Sigmoid colon (tissue), 4 donors: ENCODE data around the gene SEC61G.

Source experiments
- CTCF ChIP-seq, 4 experiments: fragments of 450-650 bp in 3 of 4; fragments of 200-600 bp in 1 of 4; IDR thresholded peaks; one replicate each; pipeline ENCODE4 v1.5.1; 2016 to 2019; ENCODE audit warnings: antibody characterized with exemption in 4 of 4, mild to moderate bottlenecking in 3 of 4, moderate library complexity in 2 of 4
- EP300 ChIP-seq, 4 donors: sonication (generic); formaldehyde crosslinking; IDR thresholded peaks; one replicate each; pipeline ENCODE4 v1.6.1; 2017; ENCODE audit warnings: antibody characterized with exemption in 4 of 4
- POLR2A ChIP-seq, 2 donors: fragments of 450-650 bp; IDR thresholded peaks; one replicate each; pipeline ENCODE4 v1.6.1; 2016; ENCODE audit warnings: antibody characterized with exemption in 2 of 2, mild to moderate bottlenecking in 2 of 2, moderate library complexity in 2 of 2
- POLR2AphosphoS5 ChIP-seq, 4 donors: sonication (generic); formaldehyde crosslinking; IDR thresholded peaks; one replicate each; pipeline ENCODE4 v1.6.1; 2017; ENCODE audit warnings: antibody characterized with exemption in 4 of 4

DNA sequence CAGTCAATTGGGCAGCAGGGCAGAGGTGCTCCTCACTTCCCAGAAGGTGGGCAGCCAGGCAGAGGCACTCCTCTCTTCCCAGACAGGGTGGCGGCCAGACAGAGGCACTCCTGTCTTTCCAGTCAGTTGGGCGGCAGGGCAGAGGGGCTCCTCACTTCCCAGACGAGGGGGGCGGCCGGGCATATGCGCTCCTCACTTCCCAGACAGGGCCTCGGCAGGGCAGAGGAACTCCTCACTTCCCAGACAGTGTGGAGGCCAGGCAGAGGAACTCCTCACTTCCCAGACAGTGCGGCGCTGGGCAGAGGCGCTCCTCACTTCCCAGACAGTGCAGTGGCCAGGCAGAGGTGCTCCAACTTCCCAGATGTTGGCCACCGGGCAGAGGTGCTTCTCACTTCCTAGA lies 33.4 kb upstream of the SEC61G start:
- no peak for TF ChIP-seq CTCF (IDR thresholded peaks at IDR 0.05)
- no peak for TF ChIP-seq POLR2A (IDR thresholded peaks at IDR 0.05)
- TF ChIP-seq POLR2AphosphoS5 (IDR thresholded peaks at IDR 0.05) = no peak
- TF ChIP-seq EP300 (IDR thresholded peaks at IDR 0.05) = no peak
